Endothelial cell (in vitro differentiated cells): ENCODE results near the gene MCTP1. TPM values are rescaled to one million over a fixed set of nuclear protein-coding genes. Genes with fewer than 3 reads are reported as not detected.

Experiments
- DNase-seq: peaks from one replicate; pipeline ENCODE4 v3.0.0; 2021; ENCODE audit warnings: low spot score
- H3K27ac Mint-ChIP-seq: one replicate; pipeline ENCODE4 v1.8.0; 2021; ENCODE audit warnings: mixed read lengths, inconsistent platforms; ENCODE audit not compliant: unreplicated experiment
- H3K27me3 Mint-ChIP-seq: one replicate; pipeline ENCODE4 v1.8.0; 2021; ENCODE audit warnings: mild to moderate bottlenecking, moderate library complexity, mixed read lengths, inconsistent platforms; ENCODE audit not compliant: unreplicated experiment
- H3K36me3 Mint-ChIP-seq: one replicate; pipeline ENCODE4 v1.8.0; 2021; ENCODE audit warnings: mild to moderate bottlenecking, low read depth, mixed read lengths, inconsistent platforms; ENCODE audit not compliant: unreplicated experiment
- H3K4me1 Mint-ChIP-seq: one replicate; pipeline ENCODE4 v1.8.0; 2021; ENCODE audit warnings: mild to moderate bottlenecking, mixed read lengths, inconsistent platforms; ENCODE audit not compliant: unreplicated experiment
- H3K4me3 Mint-ChIP-seq: one replicate; pipeline ENCODE4 v1.8.0; 2021; ENCODE audit warnings: mild to moderate bottlenecking, mixed read lengths, inconsistent platforms; ENCODE audit not compliant: unreplicated experiment
- H3K9me3 Mint-ChIP-seq: one replicate; pipeline ENCODE4 v1.8.0; 2021; ENCODE audit warnings: mixed read lengths, inconsistent platforms; ENCODE audit not compliant: unreplicated experiment
- total RNA-seq: library from RNA; stranded (reverse); fragmentation: NEBNext Ultra II Directional; extraction: Animal tissue kit (Norgen Biotek cat#: 25700); gene quantifications from one replicate; pipeline ENCODE4 v1.2.1, GENCODE V29; 2021; ENCODE audit not compliant: unreplicated experiment
- TF ChIP-seq, protein P1 (sequence below): fragments of 200-600 bp; sonication (generic); IDR thresholded peaks from one replicate; pipeline ENCODE4 v1.5.0; 2021; ENCODE audit warnings: antibody characterized with exemption; ENCODE audit not compliant: unreplicated experiment

The MCTP1 gene
- total RNA-seq, 1 donor from 2014 or later, result 2.2 TPM

GRCh38 chr5:95256991-95257390 lies 27.9 kb downstream of the MCTP1 start:
- peaks cover 3% of the 10 kb centered on the region for H3K4me1 Mint-ChIP-seq
- H3K9me3 Mint-ChIP-seq, result no peaks in the 10 kb centered on the region
- no peaks in the 10 kb centered on the region for H3K36me3 Mint-ChIP-seq
- no peak for DNase-seq
- no peak overlapping the region for H3K4me3 Mint-ChIP-seq
- TF ChIP-seq, protein P1, sequence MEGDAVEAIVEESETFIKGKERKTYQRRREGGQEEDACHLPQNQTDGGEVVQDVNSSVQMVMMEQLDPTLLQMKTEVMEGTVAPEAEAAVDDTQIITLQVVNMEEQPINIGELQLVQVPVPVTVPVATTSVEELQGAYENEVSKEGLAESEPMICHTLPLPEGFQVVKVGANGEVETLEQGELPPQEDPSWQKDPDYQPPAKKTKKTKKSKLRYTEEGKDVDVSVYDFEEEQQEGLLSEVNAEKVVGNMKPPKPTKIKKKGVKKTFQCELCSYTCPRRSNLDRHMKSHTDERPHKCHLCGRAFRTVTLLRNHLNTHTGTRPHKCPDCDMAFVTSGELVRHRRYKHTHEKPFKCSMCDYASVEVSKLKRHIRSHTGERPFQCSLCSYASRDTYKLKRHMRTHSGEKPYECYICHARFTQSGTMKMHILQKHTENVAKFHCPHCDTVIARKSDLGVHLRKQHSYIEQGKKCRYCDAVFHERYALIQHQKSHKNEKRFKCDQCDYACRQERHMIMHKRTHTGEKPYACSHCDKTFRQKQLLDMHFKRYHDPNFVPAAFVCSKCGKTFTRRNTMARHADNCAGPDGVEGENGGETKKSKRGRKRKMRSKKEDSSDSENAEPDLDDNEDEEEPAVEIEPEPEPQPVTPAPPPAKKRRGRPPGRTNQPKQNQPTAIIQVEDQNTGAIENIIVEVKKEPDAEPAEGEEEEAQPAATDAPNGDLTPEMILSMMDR, result no peak
- no peak overlapping the region for H3K27ac Mint-ChIP-seq
- no peaks in the 10 kb centered on the region for H3K27me3 Mint-ChIP-seq

DNA sequence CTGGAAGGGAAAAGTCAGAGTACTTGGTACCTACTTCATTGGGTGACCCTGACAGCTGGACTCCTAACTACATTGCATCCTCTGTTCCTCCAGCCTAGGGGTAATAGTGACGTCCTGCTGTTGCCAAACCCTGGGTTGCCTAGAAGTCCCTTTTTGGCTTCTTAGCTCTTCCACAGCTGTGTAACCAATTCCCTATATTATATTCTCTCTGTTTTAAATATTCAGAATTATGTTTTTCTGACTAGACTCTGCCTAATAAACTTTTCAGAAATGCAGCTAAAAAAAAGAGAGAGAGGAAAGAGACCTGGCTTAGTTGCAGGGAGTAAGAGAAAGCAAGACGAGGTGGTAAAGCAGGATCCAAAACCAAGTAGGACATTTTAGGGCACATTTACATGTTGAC lies 28.4 kb downstream of the MCTP1 start:
- no peak overlapping the region for H3K27ac Mint-ChIP-seq
- no peaks in the 10 kb centered on the region for H3K36me3 Mint-ChIP-seq
- TF ChIP-seq, protein P1, result no peak
- H3K4me3 Mint-ChIP-seq, result no peak overlapping the region
- H3K4me1 Mint-ChIP-seq, result peaks cover 3% of the 10 kb centered on the region
- DNase-seq, result no peak
- no peaks in the 10 kb centered on the region for H3K9me3 Mint-ChIP-seq
- H3K27me3 Mint-ChIP-seq, result no peaks in the 10 kb centered on the region

GRCh38 chr5:95252801-95253200 lies 32.1 kb downstream of the MCTP1 start:
- Mint-ChIP-seq H3K27me3 (peaks cover 2% of the 10 kb centered on the region), H3K27ac (no peak overlapping the region), H3K9me3 (no peaks in the 10 kb centered on the region), H3K4me1 (peaks cover 3% of the 10 kb centered on the region), H3K36me3 (no peaks in the 10 kb centered on the region), H3K4me3 (no peak overlapping the region)
- TF ChIP-seq, protein P1, result no peak
- DNase-seq, result no peak

GRCh38 chr5:95251185-95251584 lies 33.7 kb downstream of the MCTP1 start:
- H3K9me3 Mint-ChIP-seq, result no peaks in the 10 kb centered on the region
- H3K4me1 Mint-ChIP-seq, result no peaks in the 10 kb centered on the region
- H3K4me3 Mint-ChIP-seq, result no peak overlapping the region
- TF ChIP-seq, protein P1, result no peak
- DNase-seq, result no peak
- H3K36me3 Mint-ChIP-seq, result no peaks in the 10 kb centered on the region
- H3K27me3 Mint-ChIP-seq, result peaks cover 2% of the 10 kb centered on the region
- H3K27ac Mint-ChIP-seq, result no peak overlapping the region

DNA sequence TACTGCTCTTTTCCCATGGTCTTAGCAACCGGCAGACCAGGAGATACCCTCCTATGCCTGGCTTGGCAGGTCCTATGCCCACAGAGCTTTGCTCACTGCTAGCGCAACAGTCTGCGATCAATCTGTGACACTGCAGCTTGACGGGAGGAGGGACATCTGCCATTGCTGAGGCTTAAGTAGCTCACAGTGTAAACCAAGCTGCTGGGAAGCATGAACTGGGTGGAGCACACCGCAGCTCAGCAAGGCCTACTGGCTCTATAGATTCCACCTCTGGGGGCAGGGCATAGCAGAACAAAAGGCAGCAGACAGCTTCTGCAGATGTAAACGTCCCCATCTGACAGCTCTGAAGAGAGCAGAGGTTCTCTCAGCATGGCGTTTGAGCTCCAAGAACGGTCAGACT lies 40.4 kb downstream of the MCTP1 start:
- H3K27ac Mint-ChIP-seq, result no peak overlapping the region
- H3K4me3 Mint-ChIP-seq, result no peak overlapping the region
- TF ChIP-seq, protein P1, result no peak
- no peak for DNase-seq
- no peaks in the 10 kb centered on the region for H3K36me3 Mint-ChIP-seq
- no peaks in the 10 kb centered on the region for H3K4me1 Mint-ChIP-seq
- H3K27me3 Mint-ChIP-seq, result peaks cover 2% of the 10 kb centered on the region
- H3K9me3 Mint-ChIP-seq, result no peaks in the 10 kb centered on the region
